ENCODE data around the gene HOXD12.

HOXD12 gene

GRCh38 chr2:176106581-176107539, 7.3 kb downstream of the HOXD12 start, which contains the start of gene HOXD11:
HOXD11 (plus strand) TSS chr2:176107280; CDS start chr2:176107356, 76 bp downstream.
- DNase-seq: no peak

GRCh38 chr2:176107731-176108181, 8.2 kb downstream of the HOXD12 start:
- no peak for DNase-seq

GRCh38 chr2:176109192-176109901, 9.8 kb downstream of the HOXD12 start:
- DNase-seq: no peak

GRCh38 chr2:176109946-176110345, 10.4 kb downstream of the HOXD12 start:
- no peak for DNase-seq

- DNase-seq: no peak
These were observed 11.1 kb downstream of the HOXD12 start for GRCh38 chr2:176110415-176111308.

- peak; percentile 60 for DNase-seq
These were observed 11.7 kb downstream of the HOXD12 start for GRCh38 chr2:176111309-176111663.

GRCh38 chr2:176111846-176112374, 12.3 kb downstream of the HOXD12 start:
- no peak for DNase-seq

- no peak for DNase-seq
These were observed 13.0 kb downstream of the HOXD12 start for GRCh38 chr2:176112375-176113302.

GRCh38 chr2:176114120-176114929, 14.7 kb downstream of the HOXD12 start:
- DNase-seq: no peak

GRCh38 chr2:176114930-176115625, 15.5 kb downstream of the HOXD12 start:
- DNase-seq: no peak

GRCh38 chr2:176115883-176116813, 16.6 kb downstream of the HOXD12 start, which contains the start of gene HOXD10:
HOXD10 (plus strand) TSS chr2:176116778; CDS start chr2:176116834, 56 bp downstream.
- DNase-seq: peak; percentile 79

GRCh38 chr2:176117162-176117822, 17.7 kb downstream of the HOXD12 start:
- DNase-seq: no peak

GRCh38 chr2:176117823-176118371, 18.3 kb downstream of the HOXD12 start:
- DNase-seq: no peak

- DNase-seq: peak; percentile 56
These were observed 19.2 kb downstream of the HOXD12 start for GRCh38 chr2:176118601-176119339.

- DNase-seq: no peak
These were observed 21.0 kb downstream of the HOXD12 start for GRCh38 chr2:176120364-176121189.
